ENCODE data around the gene CLDN4. TPM values are rescaled to one million over a fixed set of nuclear protein-coding genes. Genes with fewer than 3 reads are reported as not detected.
"Not testable (repeated sequence)": the region's sequence is repeated elsewhere in the genome, so short reads cannot be mapped to it uniquely, and the experiment has no call there.

CLDN4 gene
- total and polyA plus RNA-seq, 9 of the 15 experiments (the other 6 are each of a cell fraction or from before 2014, with no cell fraction given): 0.05 to 0.60 (median 0.06) TPM; not detected in 3

DNA sequence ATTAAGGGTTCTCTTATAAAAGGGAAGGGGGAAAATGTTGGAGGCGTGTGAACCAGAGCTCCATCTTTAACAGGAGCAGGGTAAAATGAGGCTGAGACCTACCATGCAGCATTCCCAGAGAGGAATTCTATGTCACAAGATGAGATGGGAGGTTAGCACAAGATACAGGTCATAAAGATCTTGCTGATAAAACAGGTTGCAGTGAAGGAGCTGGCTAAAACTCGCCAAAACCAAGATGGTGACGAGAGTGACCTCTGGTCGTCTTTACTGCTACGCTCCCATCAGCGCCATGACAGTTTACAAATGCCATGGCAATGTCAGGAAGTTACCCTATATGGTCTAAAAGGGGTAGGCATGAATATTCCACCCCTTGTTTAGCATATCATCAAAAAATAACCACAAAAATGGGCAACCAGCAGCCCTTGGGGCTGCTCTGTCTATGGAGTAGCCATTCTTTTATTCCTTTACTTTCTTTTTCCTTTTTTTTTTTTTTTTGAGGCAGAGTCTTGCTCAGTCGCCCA is 39.6 kb upstream of the CLDN4 start:
- H3K79me2 ChIP-seq (ENCODE audit: control insufficient read depth, insufficient read depth, low read length); in situ Hi-C loops (cut with MboI); H3K36me3 ChIP-seq (ENCODE audit: control insufficient read depth, insufficient read depth, low read length); H3K27ac ChIP-seq (ENCODE audit: extremely low read depth, low read depth, low read length); H3K9me3 ChIP-seq (replicated peaks; ENCODE audit: control insufficient read depth, insufficient read depth, low read depth, low read length); DNase-seq (ENCODE audit: extremely low read depth in 1 of 4, low spot score in 3 of 4); intact Hi-C loops (cut with micrococcal nuclease); ATAC-seq; CTCF ChIA-PET (ENCODE audit: low intra/inter-chr PET ratio); H3K9me1 ChIP-seq (ENCODE audit: control insufficient read depth, insufficient read depth, low read length); H3K4me3 ChIP-seq; FAIRE-seq; H3K27me3 ChIP-seq (ENCODE audit: control insufficient read depth in 2 of 2, insufficient read depth in 2 of 2, low read length in 2 of 2); H3K9ac ChIP-seq (ENCODE audit: insufficient read depth in 1 of 2, low read depth in 2 of 2, low read length in 2 of 2); H4K20me1 ChIP-seq (replicated peaks; ENCODE audit: control insufficient read depth, insufficient read depth, low read length); BruUV-seq (replicated peaks); H3K4me2 ChIP-seq (ENCODE audit: insufficient read depth, low read length): not testable (repeated sequence)
- POLR2A ChIA-PET: interaction anchor here (0.6 kb wide), 2 partner anchors 10 to 79 kb away, joined by 3 to 4 read pairs; no protein-coding TSS in a partner anchor
- peaks cover 29 to 43% of the 10 kb centered on the region in 2 experiments for H3K4me1 ChIP-seq (replicated peaks in 1 of 2; ENCODE audit: control insufficient read depth in 2 of 2, insufficient read depth in 2 of 2, low read length in 2 of 2)
- H2AFZ ChIP-seq (ENCODE audit: low read depth, low read length): peak overlapping the region; percentile 37
- peak; percentile 57; the same call in 1 of the 2 replicates for TF ChIP-seq ESRRA (IDR thresholded peaks at IDR 0.05; ENCODE audit: borderline replicate concordance, low read depth)
- 0 out of 4 replicates have a peak, but pooled peaks of 1 of the 2 experiments have one; percentile 10 for TF ChIP-seq TEAD1 (CRISPR knock-in tag; IDR thresholded peaks at IDR 0.05)
- peak in 1 of 2 experiments; percentile 67; a peak in 1 of 4 replicates for TF ChIP-seq SRF (CRISPR knock-in tag; IDR thresholded peaks at IDR 0.05)
- WGBS (ENCODE audit: insufficient coverage, low coverage, missing lambda C conversion rate): 72% methylated on average over 7 of the region's 7 CpGs

DNA sequence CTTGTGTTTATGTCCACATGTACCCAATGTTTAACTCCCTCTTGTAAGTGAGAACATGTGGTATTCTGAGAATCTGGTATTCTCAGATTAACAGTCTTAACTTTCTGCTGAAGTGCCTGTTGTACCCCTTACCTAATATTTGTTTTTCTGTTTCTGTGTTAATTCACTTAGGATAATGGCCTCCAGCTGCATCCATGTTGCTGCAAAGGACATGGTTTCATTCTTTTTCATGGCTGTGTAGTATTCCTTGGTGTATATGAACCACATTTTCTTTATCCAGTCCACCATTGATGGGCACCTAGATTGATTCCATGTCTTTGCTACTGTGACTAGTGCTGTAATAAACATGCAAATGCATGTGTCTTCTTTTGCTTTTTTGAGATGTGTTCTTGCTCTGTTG is 35.6 kb upstream of the CLDN4 start:
- H3K27ac ChIP-seq (ENCODE audit: extremely low read depth, low read depth, low read length); H3K4me2 ChIP-seq (ENCODE audit: insufficient read depth, low read length); H3K36me3 ChIP-seq (ENCODE audit: control insufficient read depth, insufficient read depth, low read length); H3K79me2 ChIP-seq (ENCODE audit: control insufficient read depth, insufficient read depth, low read length); H2AFZ ChIP-seq (ENCODE audit: low read depth, low read length); H3K9me3 ChIP-seq (replicated peaks; ENCODE audit: control insufficient read depth, insufficient read depth, low read depth, low read length); H3K9ac ChIP-seq (ENCODE audit: insufficient read depth in 1 of 2, low read depth in 2 of 2, low read length in 2 of 2); ATAC-seq; H3K9me1 ChIP-seq (ENCODE audit: control insufficient read depth, insufficient read depth, low read length); FAIRE-seq; H3K4me3 ChIP-seq; BruUV-seq (replicated peaks); in situ Hi-C loops (cut with MboI); H4K20me1 ChIP-seq (replicated peaks; ENCODE audit: control insufficient read depth, insufficient read depth, low read length); DNase-seq (ENCODE audit: extremely low read depth in 1 of 4, low spot score in 3 of 4); intact Hi-C loops (cut with micrococcal nuclease); CTCF ChIA-PET (ENCODE audit: low intra/inter-chr PET ratio); H3K27me3 ChIP-seq (ENCODE audit: control insufficient read depth in 2 of 2, insufficient read depth in 2 of 2, low read length in 2 of 2): not testable (repeated sequence)
- TF ChIP-seq RBM25 (IDR thresholded peaks at IDR 0.05; ENCODE audit: low read depth, low read length, severe bottlenecking): peak; percentile 57
- TF ChIP-seq, protein P1, sequence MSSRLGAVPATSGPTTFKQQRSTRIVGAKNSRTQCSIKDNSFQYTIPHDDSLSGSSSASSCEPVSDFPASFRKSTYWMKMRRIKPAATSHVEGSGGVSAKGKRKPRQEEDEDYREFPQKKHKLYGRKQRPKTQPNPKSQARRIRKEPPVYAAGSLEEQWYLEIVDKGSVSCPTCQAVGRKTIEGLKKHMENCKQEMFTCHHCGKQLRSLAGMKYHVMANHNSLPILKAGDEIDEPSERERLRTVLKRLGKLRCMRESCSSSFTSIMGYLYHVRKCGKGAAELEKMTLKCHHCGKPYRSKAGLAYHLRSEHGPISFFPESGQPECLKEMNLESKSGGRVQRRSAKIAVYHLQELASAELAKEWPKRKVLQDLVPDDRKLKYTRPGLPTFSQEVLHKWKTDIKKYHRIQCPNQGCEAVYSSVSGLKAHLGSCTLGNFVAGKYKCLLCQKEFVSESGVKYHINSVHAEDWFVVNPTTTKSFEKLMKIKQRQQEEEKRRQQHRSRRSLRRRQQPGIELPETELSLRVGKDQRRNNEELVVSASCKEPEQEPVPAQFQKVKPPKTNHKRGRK (tag; IDR thresholded peaks at IDR 0.05): peak; percentile 51; the same call in 1 of the 2 replicates
- TF ChIP-seq HDAC1 (IDR thresholded peaks at IDR 0.05): 0 out of 4 replicates have a peak, but pooled peaks of 1 of the 2 experiments have one; percentile 68
- peak; percentile 66 to 72 for TF ChIP-seq KDM1A (IDR thresholded peaks at IDR 0.05)
- peak; percentile 39; the same call in 1 of the 2 replicates for TF ChIP-seq GATA2 (CRISPR knock-in tag; IDR thresholded peaks at IDR 0.05)
- TF ChIP-seq ZNF146 (CRISPR knock-in tag; IDR thresholded peaks at IDR 0.05; ENCODE audit: unreplicated experiment): peak; percentile 99
- peak; percentile 38; the same call in 1 of the 2 replicates for TF ChIP-seq ADNP (tag; IDR thresholded peaks at IDR 0.05)
- peak; percentile 50 for TF ChIP-seq CHD4 (IDR thresholded peaks at IDR 0.05; ENCODE audit: insufficient read depth, insufficient replicate concordance, low read depth, low read length, poor library complexity, severe bottlenecking)
- peak; percentile 86 for TF ChIP-seq BCOR (IDR thresholded peaks at IDR 0.05)
- H3K4me1 ChIP-seq (replicated peaks in 1 of 2; ENCODE audit: control insufficient read depth in 2 of 2, insufficient read depth in 2 of 2, low read length in 2 of 2): peaks cover 21 to 31% of the 10 kb centered on the region in 2 experiments
- POLR2A ChIA-PET: interaction anchor here (1.2 kb wide), 1 partner anchor 9 kb away, joined by 4 read pairs; no protein-coding TSS in a partner anchor

Measured in K562 (cell line).